Mucosa of descending colon (tissue), 3 donors: ENCODE results near the gene MYO18B. TPM values are rescaled to one million over a fixed set of nuclear protein-coding genes. Genes with fewer than 3 reads are reported as not detected.

Experiments
- ATAC-seq: fragments of 200-7000 bp; cut with Tn5 transposase; one replicate; pipeline ENCODE4 v1.9.1; 2020; ENCODE audit warnings: mild to moderate bottlenecking, moderate library complexity
- DNase-seq, 3 donors: peaks; one replicate each; pipeline ENCODE4 v3.0.0-alpha.2; 2020
- H3K36me3 ChIP-seq: fragments of 200-600 bp; one replicate; pipeline ENCODE4 v1.8.0; 2021; ENCODE audit warnings: low read depth, mild to moderate bottlenecking
- H3K4me1 ChIP-seq: fragments of 200-600 bp; one replicate; pipeline ENCODE4 v1.8.0; 2021; ENCODE audit warnings: low read depth, mild to moderate bottlenecking
- H3K4me3 ChIP-seq: fragments of 200-600 bp; one replicate; pipeline ENCODE4 v1.8.0; 2021; ENCODE audit warnings: mild to moderate bottlenecking
- H3K9me3 ChIP-seq: fragments of 200-600 bp; one replicate; pipeline ENCODE4 v1.8.0; 2021; ENCODE audit warnings: mild to moderate bottlenecking
- CTCF ChIP-seq: fragments of 200-600 bp; IDR thresholded peaks from one replicate; pipeline ENCODE4 v1.8.0; 2022; ENCODE audit warnings: antibody characterized with exemption, mild to moderate bottlenecking
- intact Hi-C, 2 donors: fragments of 100-400 bp; cut with DNase I in 1 of 2; cut with micrococcal nuclease in 1 of 2; formaldehyde crosslinking; loops; one replicate each; pipeline versions ENCODE4 v1.11.0 to v1.11.1; 2022; cut with DNase I, micrococcal nuclease
- total RNA-seq, 3 donors: library from RNA; stranded (reverse); fragmentation: NEBNext Ultra II Directional in 2 of 3; extraction: Animal tissue kit (Norgen Biotek cat#: 25700) in 2 of 3; gene quantifications; one replicate each; pipeline versions ENCODE4 v1.2.1 to v1.2.4, GENCODE V29; 2021 to 2023
- donor health status: DM: no; HTN: no; CAD: no; lungs with moderate emphysema.
- donor health status: DM: no; HTN: no; CAD: no.
- donor health status: DM: no; HTN: yes; CAD: no.

Gene MYO18B
- total RNA-seq, 3 donors from 2014 or later = 0.03 to 0.17 (median 0.12) TPM

- Histone ChIP-seq H3K4me3 (no peak overlapping the region), H3K9me3 (no peaks in the 10 kb centered on the region), H3K36me3 (no peaks in the 10 kb centered on the region), H3K4me1 (no peaks in the 10 kb centered on the region)
- intact Hi-C loops = no loop called here
- TF ChIP-seq CTCF = no peak
- no peak for DNase-seq
- no peak for ATAC-seq
Measured at GRCh38 chr22:25935266-25936058, 193.5 kb downstream of the MYO18B start.

- no peaks in the 10 kb centered on the region for H3K9me3 ChIP-seq
- no peak for TF ChIP-seq CTCF
Measured at GRCh38 chr22:25938151-25938550, 196.2 kb downstream of the MYO18B start.

GRCh38 chr22:25939384-25939783 lies 197.4 kb downstream of the MYO18B start:
- Histone ChIP-seq H3K4me3 (no peak overlapping the region), H3K4me1 (no peaks in the 10 kb centered on the region), H3K9me3 (no peaks in the 10 kb centered on the region), H3K36me3 (no peaks in the 10 kb centered on the region)
- DNase-seq (no peak), ATAC-seq (no peak)
- no peak for TF ChIP-seq CTCF
- intact Hi-C loops = no loop called here

More at GRCh38 chr22:25938151-25938550, 196.2 kb downstream of the MYO18B start:
- Histone ChIP-seq H3K36me3 (no peaks in the 10 kb centered on the region), H3K4me1 (no peaks in the 10 kb centered on the region), H3K4me3 (no peak overlapping the region)
- no peak for DNase-seq
- intact Hi-C loops = no loop called here
- no peak for ATAC-seq

GRCh38 chr22:25940479-25940878 lies 198.5 kb downstream of the MYO18B start:
- no peak for TF ChIP-seq CTCF
- no peak for ATAC-seq
- Histone ChIP-seq H3K9me3 (no peaks in the 10 kb centered on the region), H3K4me1 (no peaks in the 10 kb centered on the region), H3K36me3 (no peaks in the 10 kb centered on the region), H3K4me3 (no peak overlapping the region)
- no peak for DNase-seq
- intact Hi-C loops = no loop called here

- no peak for TF ChIP-seq CTCF
- no peak for DNase-seq
- intact Hi-C loops = no loop called here
- H3K9me3 ChIP-seq = no peaks in the 10 kb centered on the region
- ATAC-seq = no peak
- no peak overlapping the region for H3K4me3 ChIP-seq
- no peaks in the 10 kb centered on the region for H3K4me1 ChIP-seq
- no peaks in the 10 kb centered on the region for H3K36me3 ChIP-seq
Measured at GRCh38 chr22:25941365-25941960, 199.5 kb downstream of the MYO18B start.
